Fibroblast of lung (primary cell): ENCODE results near the gene F2RL1. TPM values are rescaled to one million over a fixed set of nuclear protein-coding genes. Genes with fewer than 3 reads are reported as not detected.

Source experiments
- DNase-seq, 2 donors: peaks; one replicate each; pipeline versions ENCODE4 v3.0.0 to v3.0.0-alpha.2; 2010; ENCODE audit warnings: low read depth in 2 of 2
- H2AFZ ChIP-seq: 2 replicates; pipeline ENCODE4 v1.5.1; 2012; ENCODE audit warnings: low read length, control low read depth, inconsistent platforms
- H3K27ac ChIP-seq: 2 replicates; pipeline ENCODE4 v1.5.1; 2011; ENCODE audit warnings: low read length, control low read depth; ENCODE audit not compliant: insufficient read depth
- H3K27me3 ChIP-seq: 2 replicates; pipeline ENCODE4 v1.5.1; 2011; ENCODE audit warnings: mild to moderate bottlenecking, low read length; ENCODE audit not compliant: control insufficient read depth, insufficient read depth
- H3K36me3 ChIP-seq: 2 replicates; pipeline ENCODE4 v1.5.1; 2011; ENCODE audit warnings: low read length; ENCODE audit not compliant: control insufficient read depth, insufficient read depth
- H3K4me1 ChIP-seq: 2 replicates; pipeline ENCODE4 v1.5.1; 2011; ENCODE audit warnings: low read length; ENCODE audit not compliant: control insufficient read depth, insufficient read depth; ENCODE audit errors: extremely low read depth
- H3K4me2 ChIP-seq: 2 replicates; pipeline ENCODE4 v1.5.1; 2011; ENCODE audit warnings: low read length, control low read depth; ENCODE audit not compliant: insufficient read depth; ENCODE audit errors: extremely low read depth
- H3K4me3 ChIP-seq, 4 experiments: fragments of 200-600 bp in 1 of 4; sonication (generic) in 1 of 4; replicated peaks in 1 of 4; 2 replicates each; pipeline ENCODE4 v1.5.1; 2011 to 2016; ENCODE audit warnings: low read length in 4 of 4, low read depth in 3 of 4, mild to moderate bottlenecking in 3 of 4, control low read depth in 2 of 4, inconsistent platforms in 1 of 4, mixed read lengths in 1 of 4; ENCODE audit not compliant: insufficient read depth in 1 of 4; ENCODE audit errors: control extremely low read depth in 1 of 4
- H3K79me2 ChIP-seq: 2 replicates; pipeline ENCODE4 v1.5.1; 2012; ENCODE audit warnings: mild to moderate bottlenecking, low read length, inconsistent platforms; ENCODE audit not compliant: control insufficient read depth, insufficient read depth
- H3K9ac ChIP-seq: 2 replicates; pipeline ENCODE4 v1.5.1; 2011; ENCODE audit warnings: mild to moderate bottlenecking, low read length, control low read depth; ENCODE audit not compliant: insufficient read depth
- H3K9me3 ChIP-seq: 2 replicates; pipeline ENCODE4 v1.5.1; 2012; ENCODE audit warnings: low read depth, low read length; ENCODE audit not compliant: control insufficient read depth, insufficient read depth
- H4K20me1 ChIP-seq: 2 replicates; pipeline ENCODE4 v1.5.1; 2011; ENCODE audit warnings: low read length; ENCODE audit not compliant: control insufficient read depth, insufficient read depth; ENCODE audit errors: extremely low read depth
- EZH2 ChIP-seq: IDR thresholded peaks from 2 replicates; pipeline ENCODE4 v1.5.1; 2012; ENCODE audit warnings: low read length, control low read depth, mild to moderate bottlenecking; ENCODE audit errors: missing control alignments
- polyA plus RNA-seq, 2 donors: library from polyadenylated mRNA; depleted of rRNA in 1 of 2; stranded (reverse) in 1 of 2; unstranded in 1 of 2; fragments of >200 nt; gene quantifications; 2 replicates each; pipeline ENCODE4 v1.2.1, GENCODE V29; 2011 to 2012; ENCODE audit warnings: missing spikeins in 1 of 2
- total RNA-seq: library from RNA; depleted of rRNA; stranded (reverse); fragments of >200 nt; gene quantifications from 2 replicates; pipeline ENCODE4 v1.2.1, GENCODE V29; 2014
- TF ChIP-seq, protein P1 (sequence below), 2 donors: IDR thresholded peaks in 1 of 2; conservative IDR thresholded peaks in 1 of 2; 1 replicate in 1 of 2; 2 replicates in 1 of 2; pipeline ENCODE4 v1.5.1; 2011 to 2012; ENCODE audit warnings: low read length in 2 of 2, control low read depth in 1 of 2, inconsistent platforms in 1 of 2, low read depth in 1 of 2, mild to moderate bottlenecking in 1 of 2

Gene F2RL1
- total and polyA plus RNA-seq, 2 donors (not counting 1 experiment from before 2014, with no cell fraction given), result 12.4 to 25.1 TPM

DNA sequence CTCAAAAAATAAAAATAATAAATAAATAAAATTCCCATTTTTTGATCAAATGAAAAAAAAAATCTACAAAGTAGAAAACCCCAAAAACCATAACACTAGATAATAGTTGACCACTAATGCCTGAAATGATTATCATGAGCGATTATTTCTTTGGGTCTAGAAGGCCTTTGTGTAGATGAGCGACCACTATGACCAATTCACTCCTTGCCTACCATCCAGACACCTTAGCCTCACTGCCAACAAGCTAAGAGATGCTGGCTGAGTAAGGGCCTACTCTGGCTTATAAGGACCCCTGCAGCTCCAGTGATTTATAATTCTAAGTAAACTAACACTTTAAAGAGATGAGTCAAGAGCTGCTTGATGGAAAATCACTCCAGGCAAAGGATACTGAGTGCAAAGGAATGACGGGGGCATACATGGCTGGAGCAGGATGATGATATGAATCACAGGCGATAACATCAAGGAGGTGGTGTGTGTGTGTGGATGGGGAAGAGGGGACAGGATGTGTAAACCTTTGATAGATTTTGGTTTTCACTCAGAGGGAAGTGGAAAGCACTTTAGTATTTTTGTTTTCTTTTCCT is 4.8 kb upstream of the F2RL1 start:
- no peak for TF ChIP-seq EZH2
- TF ChIP-seq, protein P1, sequence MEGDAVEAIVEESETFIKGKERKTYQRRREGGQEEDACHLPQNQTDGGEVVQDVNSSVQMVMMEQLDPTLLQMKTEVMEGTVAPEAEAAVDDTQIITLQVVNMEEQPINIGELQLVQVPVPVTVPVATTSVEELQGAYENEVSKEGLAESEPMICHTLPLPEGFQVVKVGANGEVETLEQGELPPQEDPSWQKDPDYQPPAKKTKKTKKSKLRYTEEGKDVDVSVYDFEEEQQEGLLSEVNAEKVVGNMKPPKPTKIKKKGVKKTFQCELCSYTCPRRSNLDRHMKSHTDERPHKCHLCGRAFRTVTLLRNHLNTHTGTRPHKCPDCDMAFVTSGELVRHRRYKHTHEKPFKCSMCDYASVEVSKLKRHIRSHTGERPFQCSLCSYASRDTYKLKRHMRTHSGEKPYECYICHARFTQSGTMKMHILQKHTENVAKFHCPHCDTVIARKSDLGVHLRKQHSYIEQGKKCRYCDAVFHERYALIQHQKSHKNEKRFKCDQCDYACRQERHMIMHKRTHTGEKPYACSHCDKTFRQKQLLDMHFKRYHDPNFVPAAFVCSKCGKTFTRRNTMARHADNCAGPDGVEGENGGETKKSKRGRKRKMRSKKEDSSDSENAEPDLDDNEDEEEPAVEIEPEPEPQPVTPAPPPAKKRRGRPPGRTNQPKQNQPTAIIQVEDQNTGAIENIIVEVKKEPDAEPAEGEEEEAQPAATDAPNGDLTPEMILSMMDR (conservative IDR thresholded peaks at IDR 0.05 in 1 of 2, IDR thresholded peaks at IDR 0.05 in 1 of 2; ENCODE audit: low read depth in 1 of 2, low read length in 2 of 2), result no peak
- peak; percentile 53 to 99 for DNase-seq
- Histone ChIP-seq H3K4me2 (peak overlapping the region; percentile 46), H3K36me3 (no peaks in the 10 kb centered on the region), H3K9me3 (no peaks in the 10 kb centered on the region), H2AFZ (no peak overlapping the region), H3K27ac (no peak overlapping the region), H3K4me3 (no peak overlapping the region), H4K20me1 (no peaks in the 10 kb centered on the region), H3K79me2 (no peaks in the 10 kb centered on the region), H3K4me1 (peaks cover 2% of the 10 kb centered on the region), H3K9ac (no peak overlapping the region), H3K27me3 (no peaks in the 10 kb centered on the region)

DNA sequence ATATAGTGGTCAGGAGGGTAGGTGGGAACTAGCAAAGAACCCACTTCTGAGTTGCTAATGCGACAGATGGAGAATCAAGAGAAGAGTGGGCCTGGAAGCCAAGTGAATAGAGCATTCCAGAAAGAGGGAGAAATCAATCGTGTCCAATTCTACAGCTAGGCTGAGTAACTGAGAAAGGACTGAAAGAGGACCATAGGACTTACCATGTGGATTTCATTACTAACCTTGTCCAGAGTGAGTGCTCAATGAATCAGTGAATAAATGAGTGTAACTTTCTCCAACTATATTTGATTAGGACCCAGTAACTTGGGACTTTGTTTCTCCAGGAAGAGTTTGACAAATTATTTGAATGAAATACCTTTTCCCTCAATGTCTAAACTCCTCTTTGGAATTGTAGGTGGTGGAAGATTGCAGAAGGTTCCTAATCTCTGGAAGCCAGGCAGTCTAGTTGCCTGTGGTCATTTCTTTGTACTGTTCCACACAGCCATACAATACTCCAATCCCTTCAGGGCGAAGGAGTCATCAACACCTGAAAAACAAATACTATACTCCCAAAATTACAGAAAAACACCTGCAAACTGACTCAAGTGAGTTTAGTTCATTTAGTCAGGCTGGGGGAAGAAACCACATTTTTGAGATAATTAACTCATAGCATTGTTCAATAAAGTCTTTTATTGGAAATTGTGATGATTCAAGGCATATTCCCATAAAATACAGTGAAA is 2.6 kb upstream of the F2RL1 start:
- no peak overlapping the region for H3K27ac ChIP-seq
- DNase-seq, result peak in 1 of 2 donors; percentile 40
- TF ChIP-seq, protein P1 (conservative IDR thresholded peaks at IDR 0.05 in 1 of 2, IDR thresholded peaks at IDR 0.05 in 1 of 2; ENCODE audit: low read depth in 1 of 2, low read length in 2 of 2), result no peak
- TF ChIP-seq EZH2, result no peak

DNA sequence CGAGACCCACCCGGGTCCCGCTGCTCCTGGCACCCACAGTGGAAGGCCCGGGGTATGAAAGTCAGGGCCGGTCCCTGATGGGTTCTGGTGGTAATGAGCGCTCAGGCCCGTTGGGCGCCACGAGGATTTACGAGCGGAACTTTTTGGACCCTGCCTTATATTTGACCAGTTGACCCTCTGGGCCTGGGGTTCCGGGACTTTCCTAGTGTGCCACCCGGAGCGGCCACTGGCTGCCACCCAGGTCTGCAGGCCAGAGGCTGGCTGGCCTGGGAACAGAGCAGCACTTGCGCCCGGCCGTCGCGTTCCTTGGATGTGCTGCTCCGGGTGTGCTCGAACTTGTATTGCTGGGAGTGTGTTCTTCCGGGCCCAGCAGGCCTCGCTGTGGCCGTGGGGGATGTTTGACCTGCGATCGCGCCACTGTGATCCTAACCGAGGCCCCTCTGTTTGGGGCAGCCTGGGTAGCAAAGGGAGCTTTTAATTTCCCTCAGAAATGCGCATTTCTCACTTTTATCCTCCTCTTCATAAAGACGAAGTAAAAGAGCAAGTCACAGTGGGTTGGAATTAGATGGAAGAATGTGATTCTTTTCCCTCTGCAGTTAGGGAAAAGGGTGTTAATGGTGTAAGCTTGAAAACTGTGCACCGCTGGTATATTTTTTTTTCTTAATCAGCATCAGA is 1.2 kb downstream of the F2RL1 start:
- H3K9me3 ChIP-seq, result no peaks in the 10 kb centered on the region
- H3K4me2 ChIP-seq, result peak overlapping the region; percentile 88
- H3K4me3 ChIP-seq, result peak overlapping the region; percentile 79 to 86 (median 82)
- H3K4me1 ChIP-seq, result no peaks in the 10 kb centered on the region
- no peaks in the 10 kb centered on the region for H4K20me1 ChIP-seq
- TF ChIP-seq EZH2, result no peak
- TF ChIP-seq, protein P1 (conservative IDR thresholded peaks at IDR 0.05 in 1 of 2, IDR thresholded peaks at IDR 0.05 in 1 of 2; ENCODE audit: low read depth in 1 of 2, low read length in 2 of 2), result no peak
- no peak overlapping the region for H3K27ac ChIP-seq
- no peaks in the 10 kb centered on the region for H3K36me3 ChIP-seq
- H3K79me2 ChIP-seq, result no peaks in the 10 kb centered on the region
- H3K9ac ChIP-seq, result peak overlapping the region; percentile 58
- H3K27me3 ChIP-seq, result no peaks in the 10 kb centered on the region
- H2AFZ ChIP-seq, result peak overlapping the region; percentile 0
- peak; percentile 18 to 35 for DNase-seq

More for the DNA sequence above, 2.6 kb upstream of the F2RL1 start:
- Histone ChIP-seq H2AFZ (no peak overlapping the region), H3K4me2 (no peak overlapping the region), H3K36me3 (no peaks in the 10 kb centered on the region), H3K79me2 (no peaks in the 10 kb centered on the region), H3K4me3 (no peak overlapping the region), H4K20me1 (no peaks in the 10 kb centered on the region), H3K4me1 (peaks cover 2% of the 10 kb centered on the region), H3K9ac (no peak overlapping the region), H3K9me3 (no peaks in the 10 kb centered on the region), H3K27me3 (no peaks in the 10 kb centered on the region)
